HepG2 (cell line): ENCODE data around the gene ALPK3.

Experiments
- CREM ChIP-seq, 2 experiments: sonication (generic) in 1 of 2; formaldehyde crosslinking in 1 of 2; IDR thresholded peaks; 2 replicates each; pipeline versions ENCODE4 v1.4.0 to v1.6.1; 2016 to 2020; ENCODE audit warnings: antibody characterized with exemption in 1 of 2, mild to moderate bottlenecking in 1 of 2, missing genetic modification reagents in 1 of 2
- DPF2 ChIP-seq: sonication (generic); formaldehyde crosslinking; IDR thresholded peaks from 2 replicates; pipeline ENCODE4 v1.4.0; 2020; ENCODE audit warnings: mild to moderate bottlenecking, low read depth, missing genetic modification reagents, borderline replicate concordance
- GATA4 ChIP-seq: sonication (generic); IDR thresholded peaks from 2 replicates; pipeline ENCODE4 v1.6.1; 2016; ENCODE audit warnings: antibody characterized with exemption, low read depth, borderline replicate concordance
- HMGA1 ChIP-seq: sonication (generic); formaldehyde crosslinking; conservative IDR thresholded peaks from 2 replicates; pipeline ENCODE4 v1.4.0; 2020; ENCODE audit warnings: missing genetic modification reagents
- POGZ ChIP-seq: sonication (generic); formaldehyde crosslinking; IDR thresholded peaks from 2 replicates; pipeline ENCODE4 v1.4.0; 2020; ENCODE audit warnings: mild to moderate bottlenecking, missing genetic modification reagents
- TF ChIP-seq, protein P1 (sequence below): sonication (generic); formaldehyde crosslinking; IDR thresholded peaks from 2 replicates; pipeline ENCODE4 v1.5.0; 2020; ENCODE audit warnings: mild to moderate bottlenecking, missing genetic modification reagents, moderate library complexity
- TF ChIP-seq, protein P2 (sequence below): sonication (generic); formaldehyde crosslinking; IDR thresholded peaks from 2 replicates; pipeline ENCODE4 v1.9.0; 2021; ENCODE audit warnings: missing genetic modification reagents, borderline replicate concordance

DNA sequence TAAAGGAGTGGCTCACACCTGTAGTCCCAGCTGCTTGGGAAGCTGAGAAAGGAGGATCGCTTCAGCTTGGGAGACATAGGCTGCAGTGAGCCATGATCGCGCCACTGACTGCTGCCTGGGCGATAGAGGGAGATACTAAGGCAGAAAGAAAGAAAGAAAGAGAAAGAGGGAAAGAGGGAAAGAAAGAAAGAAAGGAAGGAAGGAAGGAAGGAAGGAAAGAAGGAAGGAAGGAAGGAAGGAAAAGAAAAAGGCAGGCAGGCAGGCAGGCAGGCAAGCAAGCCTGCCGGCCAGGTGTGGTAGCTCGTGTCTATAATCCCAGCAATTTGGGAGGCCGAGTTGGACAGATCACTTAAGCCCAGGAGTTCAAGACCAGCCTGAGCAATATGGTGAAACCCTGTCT is 82.6 kb downstream of the ALPK3 start:
- TF ChIP-seq, protein P1, sequence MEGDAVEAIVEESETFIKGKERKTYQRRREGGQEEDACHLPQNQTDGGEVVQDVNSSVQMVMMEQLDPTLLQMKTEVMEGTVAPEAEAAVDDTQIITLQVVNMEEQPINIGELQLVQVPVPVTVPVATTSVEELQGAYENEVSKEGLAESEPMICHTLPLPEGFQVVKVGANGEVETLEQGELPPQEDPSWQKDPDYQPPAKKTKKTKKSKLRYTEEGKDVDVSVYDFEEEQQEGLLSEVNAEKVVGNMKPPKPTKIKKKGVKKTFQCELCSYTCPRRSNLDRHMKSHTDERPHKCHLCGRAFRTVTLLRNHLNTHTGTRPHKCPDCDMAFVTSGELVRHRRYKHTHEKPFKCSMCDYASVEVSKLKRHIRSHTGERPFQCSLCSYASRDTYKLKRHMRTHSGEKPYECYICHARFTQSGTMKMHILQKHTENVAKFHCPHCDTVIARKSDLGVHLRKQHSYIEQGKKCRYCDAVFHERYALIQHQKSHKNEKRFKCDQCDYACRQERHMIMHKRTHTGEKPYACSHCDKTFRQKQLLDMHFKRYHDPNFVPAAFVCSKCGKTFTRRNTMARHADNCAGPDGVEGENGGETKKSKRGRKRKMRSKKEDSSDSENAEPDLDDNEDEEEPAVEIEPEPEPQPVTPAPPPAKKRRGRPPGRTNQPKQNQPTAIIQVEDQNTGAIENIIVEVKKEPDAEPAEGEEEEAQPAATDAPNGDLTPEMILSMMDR = no peak
- TF ChIP-seq HMGA1 (CRISPR knock-in tag) = no peak
- TF ChIP-seq DPF2 = no peak
- no peak for TF ChIP-seq POGZ (CRISPR knock-in tag)
- TF ChIP-seq GATA4 = no peak
- no peak for TF ChIP-seq CREM (IDR thresholded peaks at IDR 0.05)
- TF ChIP-seq CREM (CRISPR knock-in tag; IDR thresholded peaks at IDR 0.05) = no peak
- TF ChIP-seq, protein P2, sequence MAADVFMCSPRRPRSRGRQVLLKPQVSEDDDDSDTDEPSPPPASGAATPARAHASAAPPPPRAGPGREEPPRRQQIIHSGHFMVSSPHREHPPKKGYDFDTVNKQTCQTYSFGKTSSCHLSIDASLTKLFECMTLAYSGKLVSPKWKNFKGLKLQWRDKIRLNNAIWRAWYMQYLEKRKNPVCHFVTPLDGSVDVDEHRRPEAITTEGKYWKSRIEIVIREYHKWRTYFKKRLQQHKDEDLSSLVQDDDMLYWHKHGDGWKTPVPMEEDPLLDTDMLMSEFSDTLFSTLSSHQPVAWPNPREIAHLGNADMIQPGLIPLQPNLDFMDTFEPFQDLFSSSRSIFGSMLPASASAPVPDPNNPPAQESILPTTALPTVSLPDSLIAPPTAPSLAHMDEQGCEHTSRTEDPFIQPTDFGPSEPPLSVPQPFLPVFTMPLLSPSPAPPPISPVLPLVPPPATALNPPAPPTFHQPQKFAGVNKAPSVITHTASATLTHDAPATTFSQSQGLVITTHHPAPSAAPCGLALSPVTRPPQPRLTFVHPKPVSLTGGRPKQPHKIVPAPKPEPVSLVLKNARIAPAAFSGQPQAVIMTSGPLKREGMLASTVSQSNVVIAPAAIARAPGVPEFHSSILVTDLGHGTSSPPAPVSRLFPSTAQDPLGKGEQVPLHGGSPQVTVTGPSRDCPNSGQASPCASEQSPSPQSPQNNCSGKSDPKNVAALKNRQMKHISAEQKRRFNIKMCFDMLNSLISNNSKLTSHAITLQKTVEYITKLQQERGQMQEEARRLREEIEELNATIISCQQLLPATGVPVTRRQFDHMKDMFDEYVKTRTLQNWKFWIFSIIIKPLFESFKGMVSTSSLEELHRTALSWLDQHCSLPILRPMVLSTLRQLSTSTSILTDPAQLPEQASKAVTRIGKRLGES = no peak
